Measurements from ENCODE around the gene FLT1. TPM values are rescaled to one million over a fixed set of nuclear protein-coding genes. Genes with fewer than 3 reads are reported as not detected.

Gene FLT1
- total RNA-seq, 2 donors from 2014 or later: 3.2 to 10.3 TPM

- no peaks in the 10 kb centered on the region for H3K27me3 Mint-ChIP-seq (ENCODE audit: insufficient read depth)
- Histone ChIP-seq H3K36me3 (ENCODE audit: control insufficient read depth, insufficient read depth, low read length) (no peaks in the 10 kb centered on the region), H3K9ac (ENCODE audit: extremely low read depth, low read length, poor library complexity, severe bottlenecking) (no peak overlapping the region), H3K9me3 (ENCODE audit: control insufficient read depth, low read length) (no peaks in the 10 kb centered on the region), H3K27ac (ENCODE audit: low read depth, low read length) (no peak overlapping the region), H3K27me3 (ENCODE audit: control insufficient read depth, insufficient read depth, low read length, poor library complexity, severe bottlenecking) (no peaks in the 10 kb centered on the region), H3K4me3 (ENCODE audit: low read length) (no peak overlapping the region), H3K4me1 (ENCODE audit: control insufficient read depth, insufficient read depth, low read length) (no peaks in the 10 kb centered on the region)
- peaks cover 9% of the 10 kb centered on the region for H3K9me3 Mint-ChIP-seq
- no peak for TF ChIP-seq CTCF (conservative IDR thresholded peaks at IDR 0.05)
- H3K4me3 Mint-ChIP-seq: no peak overlapping the region
- DNase-seq: no peak
- 89 to 92% methylated on average over 2 to 5 of the region's 6 CpGs for WGBS, 2 experiments (ENCODE audit: insufficient coverage in 1 of 2, insufficient read length in 1 of 2)
- H3K4me1 Mint-ChIP-seq: peaks cover 4% of the 10 kb centered on the region
- peaks cover 12% of the 10 kb centered on the region for H3K36me3 Mint-ChIP-seq (ENCODE audit: low read depth)
- H3K27ac Mint-ChIP-seq: no peak overlapping the region
Measured at GRCh38 chr13:28469316-28469715, 25.6 kb downstream of the FLT1 start.

GRCh38 chr13:28468023-28468915 lies 26.7 kb downstream of the FLT1 start:
- Mint-ChIP-seq H3K36me3 (ENCODE audit: low read depth) (peaks cover 12% of the 10 kb centered on the region), H3K4me3 (no peak overlapping the region), H3K27ac (no peak overlapping the region), H3K4me1 (peaks cover 4% of the 10 kb centered on the region), H3K9me3 (peaks cover 9% of the 10 kb centered on the region), H3K27me3 (ENCODE audit: insufficient read depth) (no peaks in the 10 kb centered on the region)
- no peak for TF ChIP-seq CTCF (conservative IDR thresholded peaks at IDR 0.05)
- Histone ChIP-seq H3K27me3 (ENCODE audit: control insufficient read depth, insufficient read depth, low read length, poor library complexity, severe bottlenecking) (no peaks in the 10 kb centered on the region), H3K27ac (ENCODE audit: low read depth, low read length) (no peak overlapping the region), H3K9me3 (ENCODE audit: control insufficient read depth, low read length) (no peaks in the 10 kb centered on the region), H3K36me3 (ENCODE audit: control insufficient read depth, insufficient read depth, low read length) (no peaks in the 10 kb centered on the region), H3K4me1 (ENCODE audit: control insufficient read depth, insufficient read depth, low read length) (no peaks in the 10 kb centered on the region), H3K9ac (ENCODE audit: extremely low read depth, low read length, poor library complexity, severe bottlenecking) (no peak overlapping the region), H3K4me3 (ENCODE audit: low read length) (no peak overlapping the region)
- WGBS, 2 experiments (ENCODE audit: insufficient coverage in 1 of 2, insufficient read length in 1 of 2): 92 to 100% methylated on average over 4 to 7 of the region's 7 CpGs
- no peak for DNase-seq

- Mint-ChIP-seq H3K27me3 (ENCODE audit: insufficient read depth) (no peaks in the 10 kb centered on the region), H3K4me1 (peaks cover 4% of the 10 kb centered on the region), H3K36me3 (ENCODE audit: low read depth) (peaks cover 4% of the 10 kb centered on the region), H3K27ac (no peak overlapping the region), H3K4me3 (no peak overlapping the region), H3K9me3 (peaks cover 1% of the 10 kb centered on the region)
- Histone ChIP-seq H3K36me3 (ENCODE audit: control insufficient read depth, insufficient read depth, low read length) (no peaks in the 10 kb centered on the region), H3K4me3 (ENCODE audit: low read length) (no peak overlapping the region), H3K9ac (ENCODE audit: extremely low read depth, low read length, poor library complexity, severe bottlenecking) (no peak overlapping the region), H3K27ac (ENCODE audit: low read depth, low read length) (no peak overlapping the region), H3K9me3 (ENCODE audit: control insufficient read depth, low read length) (no peaks in the 10 kb centered on the region), H3K27me3 (ENCODE audit: control insufficient read depth, insufficient read depth, low read length, poor library complexity, severe bottlenecking) (no peaks in the 10 kb centered on the region), H3K4me1 (ENCODE audit: control insufficient read depth, insufficient read depth, low read length) (no peaks in the 10 kb centered on the region)
- TF ChIP-seq CTCF (conservative IDR thresholded peaks at IDR 0.05): no peak
- WGBS, 2 experiments (ENCODE audit: insufficient coverage in 1 of 2, insufficient read length in 1 of 2): 89 to 90% methylated on average over 3 of the region's 3 CpGs
- DNase-seq: no peak
Measured at GRCh38 chr13:28467034-28467433, 27.9 kb downstream of the FLT1 start.
